Epithelial cell of proximal tubule (primary cell): ENCODE measurements around the gene DOCK2. TPM values are rescaled to one million over a fixed set of nuclear protein-coding genes. Genes with fewer than 3 reads are reported as not detected.
"Not testable (repeated sequence)": the region's sequence is repeated elsewhere in the genome, so short reads cannot be mapped to it uniquely, and the experiment has no call there.

Experiments used
- DNase-seq: peaks from one replicate; pipeline ENCODE4 v3.0.0-alpha.2; 2011; ENCODE audit warnings: low read depth
- H3K4me3 ChIP-seq: 2 replicates; pipeline ENCODE4 v1.5.1; 2011; ENCODE audit warnings: low read depth, mild to moderate bottlenecking, low read length
- CTCF ChIP-seq: conservative IDR thresholded peaks from 2 replicates; pipeline ENCODE4 v1.5.1; 2012; ENCODE audit warnings: low read depth, mild to moderate bottlenecking, low read length
- total RNA-seq: library from RNA; depleted of rRNA; stranded (reverse); fragments of >200 nt; gene quantifications from 2 replicates; pipeline ENCODE4 v1.2.3, GENCODE V29; 2015

DOCK2 gene
- total RNA-seq, 1 donor from 2014 or later: 30.4 TPM

- no peak overlapping the region for H3K4me3 ChIP-seq
- no peak for DNase-seq
- TF ChIP-seq CTCF: no peak
Measured at GRCh38 chr5:169717288-169717687, 80.2 kb downstream of the DOCK2 start.

- no peak for DNase-seq
- no peak overlapping the region for H3K4me3 ChIP-seq
- no peak for TF ChIP-seq CTCF
Measured at GRCh38 chr5:169719360-169720314, 82.6 kb downstream of the DOCK2 start.

GRCh38 chr5:169721771-169722170 lies 84.7 kb downstream of the DOCK2 start:
- H3K4me3 ChIP-seq: no peak overlapping the region
- TF ChIP-seq CTCF: peak; percentile 30
- no peak for DNase-seq

GRCh38 chr5:169723103-169723831 lies 86.2 kb downstream of the DOCK2 start:
- DNase-seq: no peak
- no peak overlapping the region for H3K4me3 ChIP-seq
- no peak for TF ChIP-seq CTCF

GRCh38 chr5:169724303-169725087 lies 87.4 kb downstream of the DOCK2 start:
- no peak for DNase-seq
- no peak overlapping the region for H3K4me3 ChIP-seq
- no peak for TF ChIP-seq CTCF

GRCh38 chr5:169725665-169726064 lies 88.6 kb downstream of the DOCK2 start:
- H3K4me3 ChIP-seq: not testable (repeated sequence)

GRCh38 chr5:169728418-169728817 lies 91.3 kb downstream of the DOCK2 start:
- TF ChIP-seq CTCF: no peak
- no peak overlapping the region for H3K4me3 ChIP-seq
- no peak for DNase-seq

More at GRCh38 chr5:169725665-169726064, 88.6 kb downstream of the DOCK2 start:
- DNase-seq: not testable (repeated sequence)
